NCI-H128 (cell line): Measurements from ENCODE around the gene BDNF.

Experiments used
- DNase-seq: peaks from one replicate; lab custom pipeline; 2025; ENCODE audit not compliant: unreplicated experiment; lab: John Stamatoyannopoulos, UW

The BDNF gene

GRCh38 chr11:27626938-27627586, 73.2 kb downstream of the BDNF start:
- no peak for DNase-seq

- no peak for DNase-seq
Measured at GRCh38 chr11:27626269-27626937, 73.9 kb downstream of the BDNF start.

DNA sequence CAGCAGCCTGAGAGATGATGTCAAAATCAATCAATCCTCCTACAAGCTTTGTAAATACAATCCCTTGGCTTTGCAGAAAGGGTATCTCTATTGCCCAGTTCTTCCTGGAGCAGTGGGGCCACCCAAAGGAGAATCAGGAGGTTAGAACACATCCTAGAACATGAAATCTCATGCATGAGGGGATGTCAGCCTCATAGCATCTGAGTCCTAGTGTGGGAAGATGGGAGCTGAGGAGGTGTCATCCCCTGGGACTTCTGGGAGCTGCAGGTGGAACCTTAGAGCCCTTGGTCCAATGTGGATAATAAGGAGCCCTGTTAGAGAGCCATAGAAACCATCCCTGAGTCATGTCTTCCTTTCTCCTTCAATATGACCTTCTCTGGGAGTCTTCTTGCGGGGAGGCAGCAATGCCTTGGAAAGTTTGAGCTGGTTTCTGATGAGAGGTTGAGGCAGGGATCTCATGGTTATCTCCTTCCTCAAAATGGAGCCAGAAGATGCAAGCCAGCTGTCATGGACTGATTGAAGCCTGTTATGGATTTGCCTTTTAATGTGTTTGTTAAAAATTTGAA, 74.8 kb downstream of the BDNF start:
- DNase-seq = no peak

GRCh38 chr11:27623945-27624523, 76.2 kb downstream of the BDNF start:
- DNase-seq = no peak

DNA sequence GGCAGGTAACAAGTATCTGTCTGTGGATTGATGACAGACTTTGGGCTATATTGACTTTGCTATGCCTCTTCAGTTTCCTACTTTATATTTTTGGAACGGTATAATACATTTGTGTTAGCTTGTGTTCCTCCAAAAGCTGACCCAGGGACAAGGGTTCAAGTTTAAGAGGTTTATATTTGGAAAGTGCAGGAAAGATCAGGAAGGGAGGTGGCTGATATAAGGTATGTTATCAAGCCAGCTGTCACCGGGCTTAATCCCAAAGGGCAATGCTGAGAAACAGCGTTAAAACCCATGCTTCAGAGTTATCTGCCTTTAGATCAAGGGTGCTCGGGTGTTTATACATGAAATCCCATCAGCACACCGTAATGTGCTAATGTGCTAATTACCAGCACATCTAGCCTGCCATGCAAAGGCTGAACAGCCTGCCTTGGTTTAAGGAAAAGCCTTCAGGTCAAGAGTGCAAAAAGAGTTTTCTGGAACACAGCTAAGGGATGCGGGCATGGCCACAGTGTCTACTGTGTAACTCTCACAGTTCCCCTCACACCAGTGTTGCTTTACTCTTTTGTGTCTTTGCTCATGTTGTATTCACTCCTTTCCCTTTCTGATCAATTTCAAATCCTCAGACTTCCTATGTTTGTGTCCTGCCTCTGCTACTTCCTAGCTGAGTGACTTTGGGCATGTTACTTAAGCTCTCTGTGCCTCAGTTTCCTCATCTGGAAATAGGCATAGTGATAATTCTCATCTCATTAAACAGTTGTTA, 77.5 kb downstream of the BDNF start:
- no peak for DNase-seq

DNA sequence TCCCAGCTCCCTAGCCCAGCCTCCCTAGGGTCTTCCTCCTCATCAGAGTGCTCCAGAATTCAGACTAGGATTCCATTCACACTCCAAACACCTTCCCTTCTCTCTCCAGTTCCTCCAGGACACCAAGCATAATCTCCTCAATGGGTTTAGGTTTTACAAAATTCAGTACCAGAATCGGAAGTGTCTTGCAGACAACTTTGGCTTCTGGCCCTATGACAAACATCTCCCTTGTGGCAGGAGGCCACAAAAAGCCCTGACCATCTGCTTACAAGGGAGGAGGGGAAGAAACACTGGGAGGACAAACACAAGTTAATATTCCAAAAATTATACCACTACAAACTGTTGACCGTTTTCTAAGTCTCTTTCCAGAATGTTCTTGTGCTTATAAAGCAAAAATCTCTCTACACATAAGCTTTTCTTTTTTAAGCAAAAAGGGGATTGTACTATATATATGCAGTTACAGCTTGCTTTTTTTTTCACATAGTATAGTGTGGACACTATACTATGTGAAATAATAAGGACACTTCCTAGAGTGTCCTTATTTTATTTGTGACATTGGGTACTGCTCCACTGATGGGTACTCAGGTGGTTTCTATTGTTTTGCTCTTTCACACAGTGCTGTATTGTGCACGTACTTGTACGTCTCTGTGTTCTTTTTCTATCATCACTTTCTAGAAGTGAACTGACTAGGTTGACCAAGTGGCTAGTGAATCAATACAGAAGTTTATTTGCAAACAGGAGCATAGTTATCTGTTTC, 78.7 kb downstream of the BDNF start:
- no peak for DNase-seq

GRCh38 chr11:27619763-27620335, 80.4 kb downstream of the BDNF start:
- DNase-seq = no peak

DNA sequence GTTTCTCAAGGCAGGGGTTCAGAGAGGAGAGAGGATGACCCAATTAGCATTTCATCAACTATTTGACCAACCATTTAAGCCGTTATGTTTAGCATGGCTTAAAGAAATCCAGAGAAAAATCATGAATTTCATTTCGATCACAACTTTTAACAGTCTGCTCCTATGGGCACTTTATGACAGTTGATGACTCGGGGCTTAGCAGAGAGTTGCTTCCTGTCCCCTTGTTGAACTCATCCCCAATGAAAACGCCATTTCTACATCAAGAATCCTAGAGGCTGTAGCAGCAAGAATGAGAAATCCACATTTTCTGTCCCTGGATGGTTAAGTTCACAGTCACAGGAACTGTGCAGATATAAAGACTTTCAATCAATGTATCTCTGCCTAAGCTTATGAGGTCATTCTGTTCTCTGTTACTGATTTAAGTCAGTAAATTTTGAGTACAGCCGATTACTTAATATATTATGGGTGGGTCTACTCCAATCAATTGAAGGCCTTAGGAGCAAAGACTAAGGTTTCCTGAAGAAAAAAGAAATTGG, 81.1 kb downstream of the BDNF start:
- DNase-seq = no peak

GRCh38 chr11:27618281-27618915, 81.9 kb downstream of the BDNF start:
- no peak for DNase-seq

DNA sequence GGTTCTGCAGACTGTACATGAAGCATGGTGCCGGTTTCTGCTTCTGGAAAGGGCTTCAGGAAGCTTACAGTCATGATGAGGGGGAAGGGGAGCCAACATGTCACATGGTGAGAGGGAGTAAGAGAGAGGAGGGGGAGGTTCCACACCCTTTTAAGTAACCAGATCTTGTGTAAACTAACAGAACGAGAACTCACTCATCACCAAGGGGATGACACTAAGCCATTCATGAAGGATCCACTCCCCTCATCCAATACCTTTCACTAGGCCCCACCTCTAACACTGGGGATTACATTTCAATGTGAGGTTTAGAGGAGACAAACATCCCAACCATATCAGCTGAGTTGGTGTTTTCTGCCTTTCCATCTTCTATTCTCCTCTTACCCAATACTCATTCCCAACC, 83.5 kb downstream of the BDNF start:
- no peak for DNase-seq

- no peak for DNase-seq
Measured at GRCh38 chr11:27615833-27616232, 84.4 kb downstream of the BDNF start.

- DNase-seq = no peak
Measured at GRCh38 chr11:27614092-27614491, 86.2 kb downstream of the BDNF start.

- no peak for DNase-seq
Measured at GRCh38 chr11:27612932-27613880, 87.0 kb downstream of the BDNF start.

DNA sequence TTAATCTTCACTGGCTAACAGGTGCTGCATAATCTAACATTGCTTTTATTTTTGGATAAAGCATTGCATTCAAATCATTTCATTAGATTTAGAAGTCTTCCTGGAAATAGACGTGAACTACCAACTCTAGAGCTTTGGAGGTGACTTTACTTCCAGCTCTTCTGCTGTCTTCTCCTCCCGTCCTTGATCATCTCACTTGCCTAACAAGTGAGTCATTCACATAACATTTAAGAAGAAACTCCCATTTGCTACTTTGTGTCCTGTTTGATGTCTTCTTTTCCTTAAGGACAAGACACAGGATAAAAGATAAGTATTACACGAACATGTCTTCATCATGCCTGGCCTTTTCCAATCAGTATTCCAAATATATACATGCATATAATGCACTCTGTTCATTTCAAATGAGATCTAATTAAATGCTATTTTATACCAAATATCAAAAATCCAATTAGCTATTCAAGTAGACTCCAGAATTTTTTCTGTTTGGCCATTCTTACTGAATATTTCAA, 88.3 kb downstream of the BDNF start:
- no peak for DNase-seq

DNA sequence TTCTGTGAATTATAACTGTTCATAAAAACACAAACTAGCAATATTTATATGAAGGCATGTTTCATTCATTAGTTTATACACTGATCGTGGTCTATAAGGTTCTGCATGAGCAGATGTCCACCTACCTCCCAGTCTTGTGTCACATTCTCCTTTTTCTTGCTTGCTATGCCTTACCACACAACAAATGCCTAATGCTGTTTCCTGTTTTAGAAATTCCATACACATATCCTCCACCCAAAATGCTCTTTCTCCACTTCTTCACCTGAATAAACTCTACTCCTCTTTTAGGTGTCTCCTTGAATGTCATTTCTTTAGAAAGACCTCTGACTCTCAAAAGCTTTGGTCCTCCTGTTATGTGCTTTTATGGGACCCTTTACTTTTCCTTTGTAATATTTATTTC, 88.9 kb downstream of the BDNF start:
- no peak for DNase-seq

- no peak for DNase-seq
Measured at GRCh38 chr11:27610946-27611345, 89.3 kb downstream of the BDNF start.

DNA sequence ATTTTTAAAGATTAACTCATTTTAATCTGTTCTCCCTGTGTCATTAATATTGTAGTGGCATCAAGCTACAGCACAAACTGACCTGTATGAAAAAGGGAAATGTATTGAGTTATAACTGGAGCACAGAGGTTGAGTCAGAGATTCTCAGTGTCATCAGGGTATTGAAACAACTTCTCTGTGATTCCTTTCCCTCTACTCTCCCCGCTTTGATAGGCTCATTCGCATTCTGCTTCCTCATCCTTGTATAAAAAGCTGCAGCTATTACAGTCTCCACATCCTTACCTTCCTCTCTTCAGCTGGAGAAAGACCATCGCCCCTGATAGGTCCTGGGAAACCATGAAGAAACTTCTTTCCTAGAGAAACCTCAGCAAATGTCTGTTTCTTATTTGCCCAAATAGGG, 90.0 kb downstream of the BDNF start:
- DNase-seq = no peak

GRCh38 chr11:27608951-27609350, 91.3 kb downstream of the BDNF start:
- no peak for DNase-seq
